Renal pelvis (tissue), 4 donors: ENCODE results near the gene COQ5. TPM values are rescaled to one million over a fixed set of nuclear protein-coding genes. Genes with fewer than 3 reads are reported as not detected.

ENCODE experiments used
- DNase-seq: peaks from one replicate; pipeline ENCODE4 v3.0.0-alpha.2; 2013
- polyA plus RNA-seq, 3 donors: library from polyadenylated mRNA; unstranded; fragments of 120-200 nt; gene quantifications; one replicate each; pipeline ENCODE4 v1.2.1, GENCODE V29; 2013; ENCODE audit not compliant: insufficient read length in 3 of 3

The COQ5 gene
- polyA plus RNA-seq, 3 donors: 56.3 to 65.6 (median 61.7) TPM

GRCh38 chr12:120465756-120466155 lies 63.2 kb downstream of the COQ5 start:
- DNase-seq: no peak

- DNase-seq: no peak
Observed at GRCh38 chr12:120463712-120464111, 65.2 kb downstream of the COQ5 start.

- no peak for DNase-seq
Observed at GRCh38 chr12:120462099-120462640, 66.8 kb downstream of the COQ5 start.

- DNase-seq: no peak
Observed at GRCh38 chr12:120460157-120460556, 68.8 kb downstream of the COQ5 start.

GRCh38 chr12:120457133-120457532 lies 71.8 kb downstream of the COQ5 start:
- DNase-seq: no peak

GRCh38 chr12:120455302-120455701 lies 73.7 kb downstream of the COQ5 start:
- DNase-seq: no peak

- DNase-seq: no peak
Observed at GRCh38 chr12:120453977-120454376, 75.0 kb downstream of the COQ5 start.

Other genes starting within 250 kb of the COQ5 start
- gene RNU4-2, start 237.3 kb downstream of the COQ5 start, polyA plus RNA-seq: not detected
- not detected for gene RNU4-1, start 235.9 kb downstream of the COQ5 start, polyA plus RNA-seq
- 1 to 10 TPM; 3.2 to 5.4 (median 4.7) TPM for gene SIRT4, start 226.8 kb downstream of the COQ5 start, polyA plus RNA-seq
- gene PLA2G1B, start 201.4 kb downstream of the COQ5 start, polyA plus RNA-seq: under 1 TPM; 0.41 to 0.84 (median 0.41) TPM
- gene MSI1, start 160.0 kb downstream of the COQ5 start, polyA plus RNA-seq: 10 to 100 TPM; 21.9 to 25.0 (median 24.0) TPM
- gene COX6A1, start 91.0 kb downstream of the COQ5 start, polyA plus RNA-seq: 100 to 1,000 TPM; 307 to 370 (median 333) TPM
- gene TRIAP1, start 82.8 kb downstream of the COQ5 start, polyA plus RNA-seq: 10 to 100 TPM; 37.1 to 43.4 (median 41.3) TPM
- 10 to 100 TPM; 29.8 to 43.3 (median 41.9) TPM for gene GATC, start 82.7 kb downstream of the COQ5 start, polyA plus RNA-seq
- gene SRSF9, start 59.4 kb downstream of the COQ5 start, polyA plus RNA-seq: 100 to 1,000 TPM; 243 to 256 (median 244) TPM
- 100 to 1,000 TPM; 451 to 563 (median 460) TPM for gene DYNLL1, start 33.0 kb downstream of the COQ5 start, polyA plus RNA-seq
- 100 to 1,000 TPM; 188 to 227 (median 198) TPM for gene RNF10, start 5.2 kb upstream of the COQ5 start, polyA plus RNA-seq
- 10 to 100 TPM; 45.9 to 65.4 (median 54.5) TPM for gene POP5, start 52.2 kb upstream of the COQ5 start, polyA plus RNA-seq
- 1 to 10 TPM; 4.7 to 6.6 (median 5.4) TPM for gene CABP1, start 111.5 kb upstream of the COQ5 start, polyA plus RNA-seq
- gene MLEC, start 158.0 kb upstream of the COQ5 start, polyA plus RNA-seq: 100 to 1,000 TPM; 142 to 207 (median 176) TPM
- gene UNC119B, start 181.3 kb upstream of the COQ5 start, polyA plus RNA-seq: 10 to 100 TPM; 76.5 to 85.0 (median 77.1) TPM
- 10 to 100 TPM; 24.7 to 26.9 (median 25.5) TPM for gene ACADS, start 196.7 kb upstream of the COQ5 start, polyA plus RNA-seq